Measurements from ENCODE around the gene AZI2.

- TF ChIP-seq CTCF (IDR thresholded peaks at IDR 0.05) (peak; percentile 54), EZH2 (IDR thresholded peaks at IDR 0.05) (no peak)
Observed at GRCh38 chr3:28286595-28286994, 62.0 kb downstream of the AZI2 start.
